ENCODE measurements around the gene EFCAB12.

The EFCAB12 gene

GRCh38 chr3:129409541-129409940 is 18.9 kb downstream of the EFCAB12 start:
- no peaks in the 10 kb centered on the region for H3K36me3 ChIP-seq
- H3K27ac ChIP-seq, result no peak overlapping the region
- H3K9me3 ChIP-seq, result no peaks in the 10 kb centered on the region
- TF ChIP-seq CTCF (IDR thresholded peaks at IDR 0.05), result no peak
- H3K4me3 ChIP-seq (ENCODE audit: low read depth in 1 of 2, low read length in 1 of 2), result no peak overlapping the region
- H3K27me3 ChIP-seq, result no peaks in the 10 kb centered on the region
- no peaks in the 10 kb centered on the region for H3K4me1 ChIP-seq (ENCODE audit: control insufficient read depth in 1 of 2, insufficient read depth in 1 of 2, low read depth in 1 of 2, low read length in 1 of 2)

GRCh38 chr3:129404610-129405009 is 23.8 kb downstream of the EFCAB12 start:
- H3K4me1 ChIP-seq (ENCODE audit: control insufficient read depth in 1 of 2, insufficient read depth in 1 of 2, low read depth in 1 of 2, low read length in 1 of 2), result peaks cover 3 to 5% of the 10 kb centered on the region in 2 experiments
- no peak for TF ChIP-seq CTCF (IDR thresholded peaks at IDR 0.05)
- H3K27ac ChIP-seq, result no peak overlapping the region
- no peak overlapping the region for H3K4me3 ChIP-seq (ENCODE audit: low read depth in 1 of 2, low read length in 1 of 2)
- H3K36me3 ChIP-seq, result no peaks in the 10 kb centered on the region
- H3K9me3 ChIP-seq, result no peaks in the 10 kb centered on the region
- no peaks in the 10 kb centered on the region for H3K27me3 ChIP-seq

- no peak overlapping the region for H3K27ac ChIP-seq
- H3K36me3 ChIP-seq, result no peaks in the 10 kb centered on the region
- H3K27me3 ChIP-seq, result no peaks in the 10 kb centered on the region
- no peak for TF ChIP-seq CTCF (IDR thresholded peaks at IDR 0.05)
- no peak overlapping the region for H3K4me3 ChIP-seq (ENCODE audit: low read depth in 1 of 2, low read length in 1 of 2)
- H3K9me3 ChIP-seq, result no peaks in the 10 kb centered on the region
- peaks cover 3 to 6% of the 10 kb centered on the region in 2 experiments for H3K4me1 ChIP-seq (ENCODE audit: control insufficient read depth in 1 of 2, insufficient read depth in 1 of 2, low read depth in 1 of 2, low read length in 1 of 2)
Observed at GRCh38 chr3:129404130-129404529, 24.3 kb downstream of the EFCAB12 start.

GRCh38 chr3:129403450-129403849 is 25.0 kb downstream of the EFCAB12 start:
- TF ChIP-seq CTCF (IDR thresholded peaks at IDR 0.05), result no peak
- no peak overlapping the region for H3K27ac ChIP-seq
- H3K27me3 ChIP-seq, result no peaks in the 10 kb centered on the region

GRCh38 chr3:129402616-129403015 is 25.8 kb downstream of the EFCAB12 start:
- no peak for TF ChIP-seq CTCF (IDR thresholded peaks at IDR 0.05)

More at GRCh38 chr3:129403450-129403849, 25.0 kb downstream of the EFCAB12 start:
- no peaks in the 10 kb centered on the region for H3K36me3 ChIP-seq
- no peaks in the 10 kb centered on the region for H3K9me3 ChIP-seq
- peaks cover 8 to 11% of the 10 kb centered on the region in 2 experiments for H3K4me1 ChIP-seq (ENCODE audit: control insufficient read depth in 1 of 2, insufficient read depth in 1 of 2, low read depth in 1 of 2, low read length in 1 of 2)
- no peak overlapping the region for H3K4me3 ChIP-seq (ENCODE audit: low read depth in 1 of 2, low read length in 1 of 2)

GRCh38 chr3:129402210-129402609 is 26.2 kb downstream of the EFCAB12 start:
- H3K4me3 ChIP-seq (ENCODE audit: low read depth in 1 of 2, low read length in 1 of 2), result no peak overlapping the region
- H3K4me1 ChIP-seq (ENCODE audit: control insufficient read depth in 1 of 2, insufficient read depth in 1 of 2, low read depth in 1 of 2, low read length in 1 of 2), result peaks cover 13 to 21% of the 10 kb centered on the region in 2 experiments
- no peaks in the 10 kb centered on the region for H3K9me3 ChIP-seq
- no peak overlapping the region for H3K27ac ChIP-seq
- no peaks in the 10 kb centered on the region for H3K27me3 ChIP-seq
- no peak for TF ChIP-seq CTCF (IDR thresholded peaks at IDR 0.05)
- no peaks in the 10 kb centered on the region for H3K36me3 ChIP-seq

More at GRCh38 chr3:129402616-129403015, 25.8 kb downstream of the EFCAB12 start:
- no peaks in the 10 kb centered on the region for H3K9me3 ChIP-seq
- no peak overlapping the region for H3K27ac ChIP-seq
- H3K27me3 ChIP-seq, result no peaks in the 10 kb centered on the region
- H3K4me1 ChIP-seq (ENCODE audit: control insufficient read depth in 1 of 2, insufficient read depth in 1 of 2, low read depth in 1 of 2, low read length in 1 of 2), result peaks cover 13 to 20% of the 10 kb centered on the region in 2 experiments
- no peak overlapping the region for H3K4me3 ChIP-seq (ENCODE audit: low read depth in 1 of 2, low read length in 1 of 2)
- no peaks in the 10 kb centered on the region for H3K36me3 ChIP-seq

Data from neutrophil (primary cell).